ENCODE data around the gene RPL35A. TPM values are rescaled to one million over a fixed set of nuclear protein-coding genes. Genes with fewer than 3 reads are reported as not detected.

Gene RPL35A
- 1,816 and 1,880 TPM in 2 replicates for total RNA-seq (2021)
- percentile 100 among the genes with signal in this experiment for Bru-seq, nascent RNA
- BruChase-seq, experiment 1, labeled RNA remaining after a 2-hour chase, result percentile 99 among the genes with signal in this experiment
- BruChase-seq, experiment 2, labeled RNA remaining after a 6-hour chase, result percentile 99 among the genes with signal in this experiment
- long read RNA-seq, transcript RPL35A-202 (5 exons, 442 nt), result minor isoform, 7 of 2,083 reads
- long read RNA-seq, transcript RPL35A-205 (5 exons, 553 nt), result minor isoform, 100 of 2,083 reads
- long read RNA-seq, transcript RPL35A-206 (5 exons, 1,444 nt), result major isoform, 1,652 of 2,083 reads
- long read RNA-seq, transcript RPL35A-207 (2 exons, 687 nt), result minor isoform, 194 of 2,083 reads
- long read RNA-seq, partial matches to known transcripts, result 96 of 2,083 reads
- long read RNA-seq, other reads (novel, unspliced or antisense), result 34 of 2,083 reads

- 0 out of 2 replicates have a peak, but pooled peaks have one; percentile 4 for TF ChIP-seq CTCF (conservative IDR thresholded peaks at IDR 0.05)
- no peak for TF ChIP-seq EZH2 (IDR thresholded peaks at IDR 0.05; ENCODE audit: low read depth)
- peak within 1 kb of the TSS; percentile 86 for H3K4me2 ChIP-seq
- peak; percentile 91 to 96 for DNase-seq
- H3K4me1 ChIP-seq (replicated peaks; ENCODE audit: insufficient read depth), result peaks cover 49% of the 10 kb centered on the region
- TSS peak; percentile 55 for BruUV-seq (replicated peaks)
- H2AFZ ChIP-seq, result peak within 1 kb of the TSS; percentile 89
- H3K27ac ChIP-seq, result peak within 1 kb of the TSS; percentile 88
- ChIA-PET CTCF (no interaction called here), POLR2A (ENCODE audit: unreplicated experiment) (interaction anchor here (0.6 to 0.8 kb wide), 5 partner anchors 12 to 1445 kb away, joined by 3 to 5 read pairs (median 4); no protein-coding TSS in a partner anchor)
- H3K79me2 ChIP-seq (ENCODE audit: low read depth), result peaks cover 51% of the 10 kb centered on the region
- peaks cover 60% of the 10 kb centered on the region for H3F3A ChIP-seq (ENCODE audit: insufficient read depth, low read depth)
- H3K27me3 ChIP-seq (ENCODE audit: insufficient read depth, low read depth), result no peaks in the 10 kb centered on the region
- H4K20me1 ChIP-seq (ENCODE audit: insufficient read depth), result peaks cover 41% of the 10 kb centered on the region
- H3K9me3 ChIP-seq (ENCODE audit: insufficient read depth, low read depth), result no peaks in the 10 kb centered on the region
- H3K9me2 ChIP-seq (ENCODE audit: insufficient read depth), result no peaks in the 10 kb centered on the region
- peak within 1 kb of the TSS; percentile 94 for H3K4me3 ChIP-seq
- H3K36me3 ChIP-seq (ENCODE audit: low read depth), result peaks cover 47% of the 10 kb centered on the region
- intact Hi-C loops (cut with micrococcal nuclease; ENCODE audit: unreplicated experiment), result no loop called here
Measured at GRCh38 chr3:197949778-197950676, at the start of gene RPL35A. Gene RPL35A (plus strand): TSS chr3:197950190. CDS start chr3:197950968, 778 bp downstream.

- H3K27me3 ChIP-seq (ENCODE audit: insufficient read depth, low read depth), result no peaks in the 10 kb centered on the region
- H4K20me1 ChIP-seq (ENCODE audit: insufficient read depth), result no peaks in the 10 kb centered on the region
- H3K27ac ChIP-seq, result no peak overlapping the region
- H3K4me1 ChIP-seq (replicated peaks; ENCODE audit: insufficient read depth), result peaks cover 10% of the 10 kb centered on the region
- ChIA-PET CTCF (no interaction called here), POLR2A (ENCODE audit: unreplicated experiment) (no interaction called here)
- peak; percentile 31 to 49 for DNase-seq
- no TSS peak for BruUV-seq (replicated peaks)
- no peak overlapping the region for H3K4me3 ChIP-seq
- TF ChIP-seq CTCF (conservative IDR thresholded peaks at IDR 0.05), result no peak
- TF ChIP-seq EZH2 (IDR thresholded peaks at IDR 0.05; ENCODE audit: low read depth), result no peak
- no peak overlapping the region for H3K4me2 ChIP-seq
- peaks cover 15% of the 10 kb centered on the region for H3F3A ChIP-seq (ENCODE audit: insufficient read depth, low read depth)
- intact Hi-C loops (cut with micrococcal nuclease; ENCODE audit: unreplicated experiment), result no loop called here
- no peaks in the 10 kb centered on the region for H3K9me2 ChIP-seq (ENCODE audit: insufficient read depth)
- no peaks in the 10 kb centered on the region for H3K36me3 ChIP-seq (ENCODE audit: low read depth)
- H2AFZ ChIP-seq, result no peak overlapping the region
- 0 out of 2 replicates have a peak, but pooled peaks cover 7% of the 10 kb centered on the region for H3K9me3 ChIP-seq (ENCODE audit: insufficient read depth, low read depth)
- H3K79me2 ChIP-seq (ENCODE audit: low read depth), result no peaks in the 10 kb centered on the region
Measured at GRCh38 chr3:197901626-197902025, 48.4 kb upstream of the RPL35A start.
